Fibroblast of lung (primary cell): ENCODE data around the gene QPCT.

Source experiments
- EZH2 ChIP-seq: IDR thresholded peaks from 2 replicates; pipeline ENCODE4 v1.5.1; 2012; ENCODE audit warnings: low read length, control low read depth, mild to moderate bottlenecking; ENCODE audit errors: missing control alignments
- TF ChIP-seq, protein P1 (sequence below), 2 donors: IDR thresholded peaks in 1 of 2; conservative IDR thresholded peaks in 1 of 2; 1 replicate in 1 of 2; 2 replicates in 1 of 2; pipeline ENCODE4 v1.5.1; 2011 to 2012; ENCODE audit warnings: low read length in 2 of 2, control low read depth in 1 of 2, inconsistent platforms in 1 of 2, low read depth in 1 of 2, mild to moderate bottlenecking in 1 of 2

DNA sequence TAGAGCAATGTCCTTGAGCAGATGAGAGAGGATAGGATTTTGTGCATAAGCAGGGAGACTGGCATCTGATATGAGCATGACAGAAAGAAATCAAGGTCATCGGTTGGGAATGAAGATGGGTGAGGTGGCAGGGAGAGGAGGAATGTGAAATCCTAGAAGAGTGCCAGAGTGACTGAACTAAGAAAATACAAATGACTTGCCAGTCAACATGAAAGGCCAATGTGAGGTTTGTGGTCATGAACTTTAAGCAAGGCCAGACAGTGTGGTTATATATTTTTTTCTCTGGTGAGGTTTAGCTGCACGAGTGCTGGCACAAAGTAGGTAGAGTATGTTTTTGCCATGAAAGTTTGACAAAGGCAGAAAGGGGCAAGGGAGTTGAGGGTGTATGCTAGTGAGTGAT, 21.2 kb downstream of the QPCT start:
- TF ChIP-seq, protein P1, sequence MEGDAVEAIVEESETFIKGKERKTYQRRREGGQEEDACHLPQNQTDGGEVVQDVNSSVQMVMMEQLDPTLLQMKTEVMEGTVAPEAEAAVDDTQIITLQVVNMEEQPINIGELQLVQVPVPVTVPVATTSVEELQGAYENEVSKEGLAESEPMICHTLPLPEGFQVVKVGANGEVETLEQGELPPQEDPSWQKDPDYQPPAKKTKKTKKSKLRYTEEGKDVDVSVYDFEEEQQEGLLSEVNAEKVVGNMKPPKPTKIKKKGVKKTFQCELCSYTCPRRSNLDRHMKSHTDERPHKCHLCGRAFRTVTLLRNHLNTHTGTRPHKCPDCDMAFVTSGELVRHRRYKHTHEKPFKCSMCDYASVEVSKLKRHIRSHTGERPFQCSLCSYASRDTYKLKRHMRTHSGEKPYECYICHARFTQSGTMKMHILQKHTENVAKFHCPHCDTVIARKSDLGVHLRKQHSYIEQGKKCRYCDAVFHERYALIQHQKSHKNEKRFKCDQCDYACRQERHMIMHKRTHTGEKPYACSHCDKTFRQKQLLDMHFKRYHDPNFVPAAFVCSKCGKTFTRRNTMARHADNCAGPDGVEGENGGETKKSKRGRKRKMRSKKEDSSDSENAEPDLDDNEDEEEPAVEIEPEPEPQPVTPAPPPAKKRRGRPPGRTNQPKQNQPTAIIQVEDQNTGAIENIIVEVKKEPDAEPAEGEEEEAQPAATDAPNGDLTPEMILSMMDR (conservative IDR thresholded peaks at IDR 0.05 in 1 of 2, IDR thresholded peaks at IDR 0.05 in 1 of 2; ENCODE audit: low read depth in 1 of 2, low read length in 2 of 2), result no peak
- no peak for TF ChIP-seq EZH2
